Effector memory CD8-positive, alpha-beta T cell (primary cell): ENCODE measurements around the gene DENND10.
"Not testable (repeated sequence)": the region's sequence is repeated elsewhere in the genome, so short reads cannot be mapped to it uniquely, and the experiment has no call there.

Source experiments
- ATAC-seq: fragments of 150-1000 bp; cut with Tn5 transposase; replicated peaks from 2 replicates; pipeline ENCODE4 v1.10.0; 2021; ENCODE audit warnings: mild to moderate bottlenecking, moderate library complexity
- DNase-seq, 3 experiments: peaks; one replicate each; pipeline ENCODE4 v3.0.0; 2021
- H3K27ac Mint-ChIP-seq, 2 donors: one replicate each; pipeline ENCODE4 v1.8.0; 2022; ENCODE audit warnings: mild to moderate bottlenecking in 2 of 2, mixed read lengths in 2 of 2, moderate library complexity in 2 of 2
- H3K27me3 Mint-ChIP-seq, 2 donors: one replicate each; pipeline ENCODE4 v1.8.0; 2022; ENCODE audit warnings: mixed read lengths in 2 of 2
- H3K36me3 Mint-ChIP-seq: one replicate; pipeline ENCODE4 v1.8.0; 2022; ENCODE audit warnings: mild to moderate bottlenecking, moderate library complexity, mixed read lengths; ENCODE audit not compliant: insufficient read depth
- H3K4me1 Mint-ChIP-seq, 2 donors: one replicate each; pipeline ENCODE4 v1.8.0; 2022; ENCODE audit warnings: low read depth in 2 of 2, mixed read lengths in 2 of 2
- H3K4me3 Mint-ChIP-seq, 2 donors: one replicate each; pipeline ENCODE4 v1.8.0; 2022; ENCODE audit warnings: mild to moderate bottlenecking in 2 of 2, mixed read lengths in 2 of 2, moderate library complexity in 2 of 2
- H3K9me3 Mint-ChIP-seq, 2 donors: one replicate each; pipeline ENCODE4 v1.8.0; 2022; ENCODE audit warnings: mixed read lengths in 2 of 2

The DENND10 gene

DNA sequence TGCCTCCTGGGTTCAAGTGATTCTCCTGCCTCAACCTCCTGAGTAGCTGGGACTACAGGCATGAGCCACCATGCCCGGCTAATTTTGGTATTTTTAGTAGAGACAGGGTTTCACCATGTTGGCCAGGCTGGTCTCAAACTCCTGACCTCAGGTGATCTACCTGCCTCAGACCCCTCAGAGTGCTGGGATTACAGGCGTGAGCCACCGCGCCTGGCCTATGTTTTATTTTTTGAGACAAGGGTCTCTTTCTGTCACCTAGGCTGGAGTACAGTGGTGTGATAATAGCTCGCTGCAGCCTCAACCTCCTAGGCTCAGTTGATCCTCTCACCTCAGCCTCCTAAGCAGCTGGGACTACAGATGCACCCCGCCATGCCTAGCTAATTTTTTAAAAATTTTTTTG, 47.7 kb downstream of the DENND10 start:
- H3K4me3 Mint-ChIP-seq, H3K27me3 Mint-ChIP-seq, ATAC-seq, H3K9me3 Mint-ChIP-seq, DNase-seq, H3K4me1 Mint-ChIP-seq, H3K27ac Mint-ChIP-seq: not testable (repeated sequence)
- peaks cover 20% of the 10 kb centered on the region for H3K36me3 Mint-ChIP-seq

DNA sequence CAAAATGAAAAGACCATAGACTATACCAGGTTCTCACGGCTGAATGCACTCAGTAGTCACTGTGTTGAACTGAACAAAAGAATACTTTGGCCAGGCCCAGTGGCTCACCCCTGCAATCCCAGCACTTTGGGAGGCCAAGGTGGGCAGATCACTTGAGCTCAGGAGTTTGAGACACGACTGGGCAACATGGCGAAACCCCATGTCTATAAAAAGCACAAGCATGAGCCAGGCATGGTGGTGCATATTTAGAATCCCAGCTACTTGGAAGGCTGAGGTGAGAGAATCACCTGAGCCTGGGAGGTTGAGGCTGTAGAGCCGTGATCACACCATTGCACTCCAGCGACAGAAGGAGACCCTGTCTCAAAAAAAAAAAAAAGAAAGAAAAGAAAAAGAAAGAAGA, 49.1 kb downstream of the DENND10 start:
- H3K27ac Mint-ChIP-seq, result no peak overlapping the region
- H3K9me3 Mint-ChIP-seq, result no peaks in the 10 kb centered on the region

DNA sequence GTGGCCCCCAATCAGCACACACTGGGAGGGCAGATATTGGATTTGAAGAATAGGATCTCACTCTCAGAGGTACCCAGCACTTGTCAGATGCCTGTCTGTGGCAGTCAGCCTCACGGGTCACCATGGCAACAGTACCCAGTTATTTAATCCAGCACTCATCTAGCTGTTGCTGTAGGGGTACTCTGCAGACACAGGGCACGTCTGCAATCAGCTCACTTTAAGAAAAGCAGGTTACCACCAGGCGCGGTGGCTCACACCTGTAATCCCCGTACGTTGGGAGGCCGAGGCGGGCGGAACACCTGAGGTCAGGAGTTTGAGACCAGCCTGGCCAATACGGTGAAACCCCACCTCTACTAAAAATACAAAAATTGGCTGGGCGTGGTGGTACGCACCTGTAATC, 49.7 kb downstream of the DENND10 start:
- Mint-ChIP-seq H3K9me3 (no peaks in the 10 kb centered on the region), H3K4me1 (peaks cover 0 to 1% of the 10 kb centered on the region in 2 donors), H3K36me3 (peaks cover 27% of the 10 kb centered on the region), H3K27ac (no peak overlapping the region), H3K4me3 (no peak overlapping the region), H3K27me3 (no peaks in the 10 kb centered on the region)
- ATAC-seq, result no peak
- no peak for DNase-seq

More for the DNA sequence above, 49.1 kb downstream of the DENND10 start:
- Mint-ChIP-seq H3K27me3 (no peaks in the 10 kb centered on the region), H3K4me3 (no peak overlapping the region), H3K4me1 (peaks cover 0 to 1% of the 10 kb centered on the region in 2 donors), H3K36me3 (peaks cover 26% of the 10 kb centered on the region)
- DNase-seq (no peak), ATAC-seq (no peak)

DNA sequence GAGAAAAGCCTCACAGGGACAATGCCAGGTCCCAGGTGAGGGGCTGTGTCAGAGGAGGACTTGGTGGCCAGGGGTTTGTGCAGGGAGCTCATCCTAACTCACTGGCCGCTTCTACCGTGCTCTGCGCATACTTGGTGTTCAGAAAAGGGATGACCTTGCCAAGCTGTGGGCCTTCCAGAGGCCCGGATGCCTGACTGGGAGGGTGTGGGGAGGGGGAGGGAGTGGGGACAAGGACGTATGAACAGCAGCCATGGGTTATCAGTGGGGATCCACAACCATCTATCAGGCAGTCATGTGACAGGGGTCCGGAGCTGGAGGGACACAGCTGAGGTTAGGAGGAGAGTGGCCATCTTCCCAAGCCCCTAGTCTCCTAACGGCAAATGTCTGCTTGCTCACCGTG, 55.4 kb downstream of the DENND10 start:
- DNase-seq, result no peak
- H3K9me3 Mint-ChIP-seq, result no peaks in the 10 kb centered on the region
- no peak overlapping the region for H3K27ac Mint-ChIP-seq
- H3K4me1 Mint-ChIP-seq, result peaks cover 2 to 4% of the 10 kb centered on the region in 2 donors
- no peak for ATAC-seq
- peaks cover 25% of the 10 kb centered on the region for H3K36me3 Mint-ChIP-seq
- no peak overlapping the region for H3K4me3 Mint-ChIP-seq
- no peaks in the 10 kb centered on the region for H3K27me3 Mint-ChIP-seq

DNA sequence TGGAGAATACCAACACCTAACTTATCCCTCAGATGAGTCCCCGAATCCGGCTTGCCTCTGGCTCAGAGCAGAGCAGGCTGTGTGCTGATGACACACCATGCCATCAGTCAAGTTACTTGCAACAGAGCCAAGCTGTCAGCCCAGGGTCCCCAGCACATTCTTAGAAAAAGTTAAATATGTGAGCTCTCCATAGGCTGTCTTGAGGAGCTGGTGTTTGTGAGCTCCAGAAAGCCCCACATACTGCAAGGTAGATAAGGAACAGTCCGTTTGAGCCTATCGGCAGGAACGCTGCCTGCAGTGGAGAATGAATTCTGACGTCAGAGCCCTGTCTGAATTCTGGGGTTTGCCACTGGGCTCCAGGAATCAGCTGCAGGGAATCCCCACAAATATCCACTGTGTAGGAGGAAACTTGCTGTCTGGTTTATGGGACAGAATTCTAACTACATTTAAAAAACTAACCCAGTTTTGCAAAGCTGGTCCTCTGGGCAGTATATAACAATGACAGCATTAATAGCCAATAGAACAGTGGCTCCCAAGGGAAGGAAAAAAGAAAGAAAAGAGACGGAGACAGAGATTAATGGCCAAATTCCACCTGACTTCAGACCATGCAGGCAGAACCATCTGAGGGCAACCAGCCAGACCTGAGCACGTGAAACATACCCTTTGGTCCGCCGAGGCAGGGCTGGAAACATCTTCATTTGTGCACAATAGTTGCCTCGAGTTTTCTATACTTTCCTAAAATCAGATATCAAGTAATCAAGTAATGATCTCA, 58.0 kb downstream of the DENND10 start:
- H3K36me3 Mint-ChIP-seq, result peaks cover 16% of the 10 kb centered on the region
- DNase-seq (no peak), ATAC-seq (no peak)
- peaks cover 12% of the 10 kb centered on the region in 2 donors for H3K4me1 Mint-ChIP-seq
- H3K9me3 Mint-ChIP-seq, result no peaks in the 10 kb centered on the region
- H3K4me3 Mint-ChIP-seq, result no peak overlapping the region
- no peaks in the 10 kb centered on the region for H3K27me3 Mint-ChIP-seq
- peak overlapping the region in 1 of 2 donors; percentile 20 for H3K27ac Mint-ChIP-seq

DNA sequence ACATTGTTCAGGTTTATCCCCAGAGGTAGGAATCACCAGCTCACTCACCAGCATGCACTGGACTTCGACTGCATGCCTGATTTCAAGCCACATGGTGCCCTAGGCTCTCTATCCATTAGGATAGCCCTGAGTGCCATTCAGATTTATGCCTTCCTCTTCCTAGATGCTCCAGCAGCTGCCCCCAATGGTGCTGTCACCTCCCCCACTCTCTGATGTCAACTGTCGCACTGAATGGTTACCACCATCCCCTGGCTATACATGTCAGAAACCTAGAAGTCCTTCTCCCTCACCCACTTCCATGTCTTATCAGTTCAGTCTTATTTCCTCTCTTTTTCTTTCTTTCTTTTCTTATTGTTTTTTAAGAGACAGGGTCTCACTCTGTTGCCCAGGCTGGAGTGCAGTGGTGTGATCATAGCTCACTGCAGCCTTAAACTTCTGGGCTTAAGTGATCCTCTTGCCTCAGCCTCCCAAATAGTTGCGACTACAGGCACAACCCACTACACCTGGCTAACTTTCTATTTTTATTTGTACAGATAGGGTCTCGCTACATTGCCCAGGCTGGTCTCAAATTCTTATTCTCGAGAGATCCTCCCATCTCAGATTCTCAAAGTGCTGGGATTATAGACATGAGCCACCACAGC, 58.7 kb downstream of the DENND10 start:
- peaks cover 12 to 16% of the 10 kb centered on the region in 2 donors for H3K4me1 Mint-ChIP-seq
- H3K9me3 Mint-ChIP-seq, result no peaks in the 10 kb centered on the region
- DNase-seq, result no peak
- ATAC-seq, result no peak
- H3K27me3 Mint-ChIP-seq, result no peaks in the 10 kb centered on the region
- H3K36me3 Mint-ChIP-seq, result peaks cover 15% of the 10 kb centered on the region
- H3K27ac Mint-ChIP-seq, result peak overlapping the region in 1 of 2 donors; percentile 20
- H3K4me3 Mint-ChIP-seq, result no peak overlapping the region

DNA sequence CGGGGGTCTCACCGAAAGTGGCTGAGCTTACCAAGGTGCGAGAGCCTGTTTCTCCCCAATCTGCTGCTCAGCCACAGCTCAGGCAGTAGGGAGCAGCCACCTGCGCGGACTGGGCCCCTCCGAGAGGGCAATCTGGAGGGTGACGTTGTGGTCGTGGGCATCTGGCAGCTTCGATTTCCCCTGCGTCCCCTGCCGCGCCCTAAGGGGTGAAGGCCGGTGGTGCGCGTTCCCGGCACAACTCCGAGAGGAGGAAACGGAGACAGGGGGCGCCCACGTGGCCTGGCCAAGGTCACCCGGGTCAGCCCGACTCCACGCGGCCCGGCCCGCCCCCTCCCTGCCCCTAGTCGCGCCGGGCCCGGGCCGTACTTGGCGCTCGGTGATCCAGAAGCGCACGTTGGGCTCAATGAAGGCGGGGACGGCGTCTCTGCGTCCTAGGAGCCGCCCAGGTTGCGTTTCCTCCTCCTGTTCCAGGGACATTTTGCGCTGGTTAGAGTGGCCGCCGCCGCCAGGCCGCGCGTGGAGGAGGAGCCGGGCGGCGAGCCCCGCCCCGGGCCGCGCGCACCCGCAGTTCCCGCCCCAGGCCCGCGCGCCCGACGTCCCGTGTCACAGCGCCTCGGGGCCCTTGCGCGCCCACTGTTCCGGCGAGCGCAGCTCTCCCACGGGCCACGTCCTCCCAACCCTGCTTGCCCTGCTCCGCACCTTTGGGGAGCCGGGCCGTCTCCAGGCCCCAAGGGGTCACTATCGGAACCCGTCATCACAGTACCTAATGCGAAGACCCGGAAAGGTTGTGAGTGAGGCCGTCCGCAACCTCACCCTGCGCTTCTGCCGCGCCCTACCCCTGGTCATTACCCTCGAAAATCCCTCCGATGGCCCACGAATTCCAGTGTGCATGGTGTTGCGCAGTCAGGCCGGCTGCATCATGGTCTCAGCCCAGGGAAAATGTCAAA, 61.5 kb downstream of the DENND10 start, which contains the start of gene SFXN4:
Gene SFXN4, minus strand, starts transcription at position 544 of the 947 bp plus-strand sequence. Its CDS starts 67 bp downstream, at position 477.
- peak; percentile 94 for ATAC-seq
- Mint-ChIP-seq H3K4me1 (peaks cover 12 to 16% of the 10 kb centered on the region in 2 donors), H3K9me3 (no peaks in the 10 kb centered on the region), H3K27ac (peak within 1 kb of the TSS; percentile 86 to 88), H3K36me3 (peaks cover 14% of the 10 kb centered on the region), H3K4me3 (peak within 1 kb of the TSS; percentile 87 to 88), H3K27me3 (no peaks in the 10 kb centered on the region)
- peak; percentile 69 to 80 (median 79) for DNase-seq

DNA sequence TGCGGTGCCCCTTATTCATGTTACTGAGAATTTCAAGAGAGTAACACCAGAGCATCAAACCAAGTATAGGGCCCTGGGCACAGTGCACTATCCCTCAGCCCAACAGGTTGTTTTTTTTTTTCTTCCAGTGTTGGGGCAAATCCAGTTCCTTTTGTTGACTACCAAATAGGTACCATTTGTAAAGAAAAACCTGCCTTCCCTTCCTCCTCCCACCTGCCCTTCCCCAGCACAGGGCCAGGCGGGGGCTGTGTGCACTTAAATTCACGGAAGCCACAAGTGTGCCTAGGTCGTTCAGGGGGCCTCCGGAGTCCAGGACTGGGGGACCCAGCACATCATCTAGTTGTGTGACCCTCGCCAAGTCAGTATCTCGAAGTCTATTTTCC, 62.2 kb downstream of the DENND10 start:
- peak overlapping the region; percentile 87 to 88 for H3K4me3 Mint-ChIP-seq
- no peaks in the 10 kb centered on the region for H3K27me3 Mint-ChIP-seq
- H3K9me3 Mint-ChIP-seq, result no peaks in the 10 kb centered on the region
- peak overlapping the region; percentile 86 to 88 for H3K27ac Mint-ChIP-seq
- no peak for DNase-seq
- ATAC-seq, result peak; percentile 2
- peaks cover 12 to 16% of the 10 kb centered on the region in 2 donors for H3K4me1 Mint-ChIP-seq
- H3K36me3 Mint-ChIP-seq, result peaks cover 21% of the 10 kb centered on the region

DNA sequence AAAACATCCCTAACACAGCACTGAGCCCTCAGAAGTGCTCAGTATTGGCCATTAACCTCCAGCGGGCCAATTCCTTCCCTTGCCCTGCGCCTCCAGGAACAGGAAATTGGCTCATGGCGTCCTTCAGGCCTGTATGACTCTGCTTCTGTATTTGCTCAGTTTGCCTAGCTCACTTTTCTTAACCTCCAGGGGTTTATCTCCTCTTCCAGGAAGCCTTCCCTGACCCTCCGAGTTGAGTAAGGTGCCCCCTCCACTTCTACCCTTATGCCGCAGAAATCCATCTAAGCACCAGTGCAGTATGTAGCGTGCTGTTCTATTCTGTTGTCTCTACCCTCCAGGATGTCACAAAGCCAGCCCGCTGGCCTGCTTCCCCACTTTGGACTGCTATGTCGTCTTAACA, 62.7 kb downstream of the DENND10 start:
- H3K27me3 Mint-ChIP-seq, result no peaks in the 10 kb centered on the region
- no peak for DNase-seq
- peaks cover 26% of the 10 kb centered on the region for H3K36me3 Mint-ChIP-seq
- H3K9me3 Mint-ChIP-seq, result no peaks in the 10 kb centered on the region
- H3K4me1 Mint-ChIP-seq, result peaks cover 12 to 16% of the 10 kb centered on the region in 2 donors
- peak overlapping the region; percentile 86 to 88 for H3K27ac Mint-ChIP-seq
- ATAC-seq, result no peak
- peak overlapping the region; percentile 87 to 88 for H3K4me3 Mint-ChIP-seq

DNA sequence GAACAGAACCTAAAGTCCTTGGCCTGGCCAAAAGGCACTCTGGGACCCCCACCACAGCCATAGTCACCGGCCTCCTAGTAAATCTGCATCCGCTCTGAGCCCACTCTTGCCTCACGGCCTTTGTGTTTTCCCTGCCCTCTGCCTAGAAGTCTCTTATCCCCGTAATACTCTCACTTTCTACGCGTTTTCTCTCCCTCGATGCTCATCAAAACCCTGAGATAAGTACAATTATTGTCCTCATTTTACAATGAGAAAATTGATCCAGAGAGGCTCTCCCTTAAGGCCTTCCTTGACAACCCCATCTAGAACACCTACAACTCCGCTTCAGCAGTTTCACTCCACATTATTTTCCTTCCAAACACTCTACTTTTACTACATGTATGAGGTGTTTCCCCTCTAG, 63.1 kb downstream of the DENND10 start:
- Mint-ChIP-seq H3K4me1 (peaks cover 12 to 16% of the 10 kb centered on the region in 2 donors), H3K9me3 (no peaks in the 10 kb centered on the region), H3K4me3 (peak overlapping the region; percentile 87 to 88), H3K27ac (peak overlapping the region in 1 of 2 donors; percentile 86), H3K27me3 (no peaks in the 10 kb centered on the region), H3K36me3 (peaks cover 30% of the 10 kb centered on the region)
- no peak for DNase-seq
- no peak for ATAC-seq

DNA sequence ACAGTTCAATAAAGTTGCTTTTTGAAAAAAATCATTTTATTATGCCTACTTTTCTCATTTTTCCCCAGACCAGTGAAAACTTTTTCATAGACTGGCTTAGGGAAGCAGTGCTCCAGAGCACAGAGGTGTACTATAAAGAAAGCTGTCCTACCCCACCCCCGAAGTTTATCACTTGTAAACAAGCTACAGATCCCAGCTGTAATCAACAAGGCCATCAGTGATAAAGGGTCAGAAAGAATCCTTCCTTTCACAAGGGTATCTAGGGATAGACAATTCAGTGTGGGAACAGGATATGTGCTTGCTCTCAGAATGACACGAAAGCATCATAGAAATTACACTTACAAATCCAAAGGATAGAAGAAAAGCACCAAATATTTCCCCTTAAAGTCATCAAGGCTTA, 70.2 kb downstream of the DENND10 start:
- Mint-ChIP-seq H3K27ac (no peak overlapping the region), H3K4me3 (no peak overlapping the region), H3K4me1 (peaks cover 22% of the 10 kb centered on the region in 2 donors), H3K36me3 (peaks cover 65% of the 10 kb centered on the region), H3K27me3 (no peaks in the 10 kb centered on the region), H3K9me3 (no peaks in the 10 kb centered on the region)
- no peak for ATAC-seq
- no peak for DNase-seq

DNA sequence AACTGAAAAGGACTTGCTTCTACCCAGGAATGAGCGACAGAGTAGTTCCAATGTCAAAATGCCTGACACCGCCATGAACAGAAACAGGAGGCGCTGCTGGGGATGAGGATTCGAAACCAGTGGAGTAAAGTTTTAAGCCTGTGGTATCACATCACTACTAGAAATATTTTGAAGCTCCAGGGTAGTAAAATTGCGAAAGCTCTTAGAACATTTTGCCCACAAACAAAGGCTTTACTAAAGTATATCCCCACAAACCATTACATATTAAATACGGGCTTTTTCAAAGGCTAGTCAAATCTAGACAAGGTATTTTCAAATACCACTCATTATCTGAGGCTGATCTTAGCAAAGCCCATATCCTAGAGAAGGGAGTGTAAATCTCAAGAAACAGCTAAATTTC, 72.3 kb downstream of the DENND10 start:
- H3K4me3 Mint-ChIP-seq, result peak overlapping the region; percentile 98 to 99
- H3K27me3 Mint-ChIP-seq, result no peaks in the 10 kb centered on the region
- H3K27ac Mint-ChIP-seq, result peak overlapping the region; percentile 32 to 46
- H3K36me3 Mint-ChIP-seq, result peaks cover 50% of the 10 kb centered on the region
- H3K4me1 Mint-ChIP-seq, result peaks cover 23 to 27% of the 10 kb centered on the region in 2 donors
- no peaks in the 10 kb centered on the region for H3K9me3 Mint-ChIP-seq
- ATAC-seq (no peak), DNase-seq (no peak)

DNA sequence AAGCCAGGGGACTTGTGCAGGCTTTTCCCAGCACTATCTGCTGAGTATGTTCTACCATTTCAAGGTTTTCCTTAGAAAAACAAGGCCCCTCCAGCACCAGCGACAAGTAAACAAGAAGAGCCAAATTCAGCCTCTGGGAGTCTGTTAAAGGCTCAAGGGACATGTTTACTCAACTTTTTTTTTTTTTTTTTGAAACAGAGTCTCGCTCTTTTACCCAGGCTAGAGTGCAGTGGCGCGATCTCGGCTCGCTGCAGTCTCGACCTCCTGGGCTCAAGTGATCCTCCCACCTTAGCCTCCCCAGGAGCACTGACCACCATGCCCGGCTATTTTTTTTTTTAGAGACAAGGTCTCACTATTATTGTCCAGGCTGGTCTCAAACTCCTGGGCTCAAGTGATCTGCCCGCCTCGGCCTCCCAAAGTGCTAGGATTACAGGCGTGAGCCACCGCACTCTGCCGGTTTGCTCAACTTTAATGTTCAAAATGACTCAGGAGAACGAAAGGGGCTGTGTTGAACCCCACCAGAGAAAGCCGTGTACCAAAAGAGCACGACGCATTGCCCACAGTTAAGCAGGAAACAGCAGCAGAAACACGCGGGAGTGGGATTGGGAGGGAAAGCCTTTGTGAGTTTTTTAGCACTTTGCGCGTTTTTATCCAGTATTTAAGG, 73.9 kb downstream of the DENND10 start:
- Mint-ChIP-seq H3K36me3 (peaks cover 34% of the 10 kb centered on the region), H3K27ac (peak overlapping the region; percentile 93 to 96), H3K9me3 (no peaks in the 10 kb centered on the region), H3K4me3 (peak overlapping the region; percentile 98 to 99), H3K4me1 (peaks cover 23 to 27% of the 10 kb centered on the region in 2 donors), H3K27me3 (no peaks in the 10 kb centered on the region)
- DNase-seq, result no peak
- peak; percentile 16 for ATAC-seq
